Stimulated activated CD4-positive, alpha-beta T cell treated with anti-CD3 and anti-CD28 coated beads, Interleukin-12 subunit alpha, Interleukin-12 subunit beta, amount 100 ng/mL, for 24 hours (primary cell): ENCODE data around the gene LGMN.
"Not testable (repeated sequence)": the region's sequence is repeated elsewhere in the genome, so short reads cannot be mapped to it uniquely, and the experiment has no call there.

Source experiments
- DNase-seq, 2 experiments: peaks; one replicate each; pipeline ENCODE4 v3.0.0-alpha.2; 2020; ENCODE audit warnings: low read depth in 2 of 2

LGMN gene

GRCh38 chr14:92698393-92698792 is 50.0 kb downstream of the LGMN start:
- DNase-seq: no peak

GRCh38 chr14:92696366-92696765 is 52.1 kb downstream of the LGMN start:
- no peak for DNase-seq

DNA sequence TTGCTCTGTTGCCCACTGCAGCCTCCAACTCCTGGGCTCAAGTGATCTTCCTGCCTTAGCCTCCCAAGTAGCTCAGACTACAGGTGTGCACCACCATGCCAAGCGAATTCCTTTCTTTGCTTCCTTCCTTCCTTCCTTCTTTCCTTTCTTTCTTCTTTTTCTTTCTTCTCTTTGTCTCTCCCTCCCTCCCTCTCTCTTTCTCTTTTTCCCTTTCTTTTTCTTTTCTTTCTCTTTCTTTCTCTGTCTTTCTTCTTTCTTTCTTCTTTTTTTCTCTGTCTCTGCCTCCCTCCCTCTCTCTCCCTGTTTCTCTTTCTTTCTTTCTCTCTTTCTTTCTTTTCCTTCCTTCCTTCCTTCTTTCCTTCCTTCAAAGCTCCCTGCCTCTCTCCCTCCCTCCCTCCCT is 52.9 kb downstream of the LGMN start:
- no peak for DNase-seq

DNA sequence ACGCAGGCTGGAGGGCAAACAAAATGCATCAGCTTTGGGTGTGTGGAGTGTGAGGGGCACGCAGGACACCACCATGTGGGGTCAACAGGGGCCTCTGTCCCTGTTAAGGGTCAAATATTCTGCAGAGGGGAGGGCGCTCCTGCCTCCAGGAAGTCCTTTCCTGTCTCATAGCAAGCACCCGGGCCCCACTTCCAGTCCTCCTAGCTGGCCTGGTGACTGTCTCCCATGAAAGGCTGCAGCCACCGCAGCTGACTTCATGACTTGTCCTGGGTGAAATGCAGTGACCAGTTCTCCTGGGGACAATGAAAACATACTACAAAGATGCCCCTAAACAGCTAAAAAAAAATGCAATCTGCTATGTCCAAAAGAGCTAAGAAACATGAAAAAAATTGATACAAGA is 53.6 kb downstream of the LGMN start:
- DNase-seq: no peak

DNA sequence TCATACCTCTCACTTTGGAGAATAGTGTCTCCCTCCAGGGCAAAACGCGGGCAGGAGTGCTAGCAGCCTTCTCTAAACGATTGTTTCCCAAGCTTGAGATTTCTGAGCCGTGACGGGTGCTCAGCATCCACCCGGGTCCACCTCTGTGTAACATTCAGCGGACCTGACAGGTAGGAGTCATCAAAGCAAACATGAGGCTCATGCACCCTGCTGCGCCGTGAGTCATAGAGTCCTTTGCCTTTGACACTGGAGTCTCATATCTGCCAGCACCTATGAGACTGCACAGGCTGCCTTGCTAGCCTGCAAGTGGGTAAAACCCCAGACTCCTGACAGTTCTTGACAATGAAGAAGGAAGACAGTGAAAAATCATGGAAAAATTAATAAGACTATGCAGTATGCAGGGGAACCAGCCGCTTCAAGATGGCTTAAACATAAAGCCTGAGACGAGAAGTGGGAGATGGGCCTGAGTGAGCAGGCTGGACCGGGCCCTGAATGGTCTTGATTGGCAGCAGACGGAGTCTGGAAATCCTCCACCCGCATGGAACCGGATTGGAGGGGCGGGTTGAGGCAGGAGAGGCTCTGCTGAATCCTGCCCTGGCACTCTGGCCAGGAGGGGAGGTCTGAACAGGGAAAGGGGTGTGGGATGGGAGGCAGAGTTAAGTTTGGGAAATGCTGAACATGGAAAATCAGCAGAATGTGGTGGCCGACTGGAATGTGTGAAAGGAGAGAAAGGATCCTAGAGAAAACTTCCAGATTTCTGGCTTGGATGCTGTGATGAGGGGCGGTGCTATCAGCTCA is 54.2 kb downstream of the LGMN start:
- DNase-seq: no peak

DNA sequence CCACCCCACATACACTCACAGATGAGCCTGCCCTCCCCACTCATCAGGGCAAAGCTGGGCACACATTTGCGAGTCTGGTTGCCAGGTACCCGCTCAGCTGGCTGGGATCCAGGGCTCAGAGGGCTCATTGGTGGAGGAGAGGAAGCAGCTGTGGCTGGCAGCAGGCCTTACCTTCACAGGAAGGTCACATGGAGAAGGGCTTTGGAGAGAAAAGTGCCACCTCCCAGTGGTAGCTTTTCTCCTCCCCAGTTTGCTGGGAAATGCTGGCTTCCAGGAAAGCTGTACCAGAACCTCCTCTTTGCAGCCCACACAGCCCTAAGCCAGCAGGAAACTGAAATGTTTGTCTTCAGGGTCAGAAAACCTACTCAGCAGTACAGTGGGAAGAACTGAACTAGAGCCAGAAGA is 55.6 kb downstream of the LGMN start:
- DNase-seq: no peak

- DNase-seq: no peak
Measured at GRCh38 chr14:92690171-92691011, 58.0 kb downstream of the LGMN start.

GRCh38 chr14:92688434-92689375 is 59.7 kb downstream of the LGMN start:
- DNase-seq: no peak

GRCh38 chr14:92687681-92688433 is 60.6 kb downstream of the LGMN start:
- DNase-seq: no peak

DNA sequence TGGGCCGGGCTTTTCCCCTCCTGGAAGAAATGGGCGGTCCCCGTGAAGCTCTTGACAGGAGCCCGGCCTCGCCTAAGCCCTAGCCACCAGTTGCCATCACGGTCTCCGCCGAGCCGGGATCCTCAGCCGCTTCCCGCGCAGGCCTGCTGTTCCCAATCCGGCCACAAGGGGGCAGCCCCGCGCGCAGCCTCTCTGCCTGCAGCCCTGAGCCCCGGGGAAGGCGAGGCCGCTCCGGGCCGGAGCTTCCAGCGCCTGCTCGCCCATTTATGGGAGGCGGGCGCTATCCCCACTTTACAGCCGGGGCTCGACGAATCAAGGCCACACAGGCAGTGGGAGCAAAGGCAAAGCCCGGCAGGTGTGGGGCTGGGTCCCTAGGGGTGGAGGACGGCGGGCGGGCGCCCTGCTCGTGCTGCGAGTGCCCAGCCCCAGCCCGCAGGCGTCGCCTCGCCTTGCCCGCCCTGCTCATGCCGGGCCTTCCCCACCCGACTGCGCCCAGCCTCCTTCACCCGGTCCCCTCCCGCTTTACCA is 61.5 kb downstream of the LGMN start:
- peak; percentile 27 to 57 for DNase-seq

GRCh38 chr14:92686411-92686899 is 62.0 kb downstream of the LGMN start:
- DNase-seq: no peak

DNA sequence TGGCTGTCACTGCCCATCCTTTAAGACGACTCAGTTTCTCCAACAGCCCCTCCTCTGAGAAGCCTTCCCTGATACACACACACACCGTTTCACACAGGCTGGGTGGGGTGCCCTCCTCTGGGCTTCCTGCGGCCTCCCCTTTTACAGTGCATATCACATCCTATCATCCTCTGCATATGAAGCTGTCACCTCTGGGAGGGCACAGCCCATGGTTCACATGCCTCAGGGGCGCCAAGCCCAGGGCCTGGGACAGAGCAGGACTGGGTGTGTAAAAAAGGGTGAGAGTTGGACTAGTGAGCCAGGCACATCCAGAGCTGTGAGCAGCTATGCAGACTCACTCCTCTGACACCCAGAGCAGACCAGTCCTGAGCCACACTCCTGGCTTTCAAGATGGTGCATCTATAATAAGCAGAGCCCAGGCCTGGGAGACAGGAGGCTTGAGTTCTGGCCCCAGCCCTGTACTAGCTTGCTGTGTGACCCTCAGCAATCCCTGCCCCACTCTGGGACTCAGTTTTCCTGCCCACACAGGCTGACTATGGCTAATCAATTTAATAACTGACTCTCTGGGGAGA is 62.6 kb downstream of the LGMN start:
- no peak for DNase-seq

- no peak for DNase-seq
Measured at GRCh38 chr14:92684801-92685560, 63.4 kb downstream of the LGMN start.

DNA sequence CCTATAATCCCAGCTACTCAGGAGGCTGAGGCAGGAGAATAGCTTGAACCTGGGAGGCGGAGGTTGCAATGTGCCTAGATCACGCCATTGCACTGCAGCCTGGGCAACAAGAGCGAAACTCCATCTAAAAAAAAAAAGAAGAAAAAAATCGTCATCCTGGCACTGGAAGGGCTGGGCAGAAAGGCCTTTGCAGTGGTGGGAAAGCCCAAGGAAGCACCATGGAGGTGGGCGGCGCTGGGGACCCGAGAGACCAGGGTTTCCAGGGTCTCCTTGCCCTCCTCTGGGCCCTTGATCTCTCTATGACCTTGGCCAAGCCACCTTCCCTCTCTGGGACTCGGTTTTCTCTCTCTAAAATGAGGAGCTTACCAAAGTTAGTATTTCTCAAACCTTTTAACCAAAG is 65.4 kb downstream of the LGMN start:
- DNase-seq: no peak

DNA sequence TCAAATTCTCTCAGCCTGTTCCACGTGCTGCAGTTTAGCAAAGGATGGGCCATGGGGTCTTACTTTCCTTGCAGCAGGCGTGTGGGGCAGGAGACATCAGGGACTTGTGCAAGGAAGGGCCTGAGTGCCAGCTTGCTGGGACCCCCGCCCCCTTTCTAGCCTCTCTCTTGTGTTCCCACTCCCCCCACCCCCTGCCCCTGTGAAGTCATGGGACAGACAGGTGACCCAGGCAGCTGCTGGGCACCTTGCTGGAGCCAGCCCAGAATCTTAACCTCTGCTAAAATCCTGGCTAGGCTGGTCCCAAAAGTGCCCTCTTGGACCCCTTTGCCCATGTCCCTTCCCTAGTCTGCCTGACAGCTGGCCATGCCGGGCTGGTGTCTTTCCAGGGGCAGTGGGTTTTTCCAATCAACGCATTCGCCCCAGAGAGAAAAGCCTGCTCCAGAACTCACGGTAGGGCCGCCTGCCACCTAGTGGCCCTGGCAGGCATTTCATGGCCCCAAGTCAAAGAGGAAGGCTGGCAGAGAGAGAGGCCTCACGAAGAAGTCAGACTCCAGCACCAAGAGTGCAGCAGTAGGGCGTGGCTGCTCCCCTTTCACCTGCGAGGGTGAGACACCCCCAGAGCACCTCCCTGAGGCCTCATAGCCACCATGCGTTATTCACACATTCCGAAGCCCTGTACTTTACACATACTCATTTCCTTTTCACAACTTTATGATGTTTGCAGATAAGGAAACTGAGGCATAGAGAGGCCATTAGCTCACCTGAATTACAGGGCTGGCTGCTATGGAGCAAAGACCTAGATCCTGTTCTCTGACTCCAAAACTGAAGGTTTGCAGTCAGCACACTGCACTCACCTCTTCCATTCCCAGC is 67.4 kb downstream of the LGMN start:
- peak; percentile 52 to 68 for DNase-seq

DNA sequence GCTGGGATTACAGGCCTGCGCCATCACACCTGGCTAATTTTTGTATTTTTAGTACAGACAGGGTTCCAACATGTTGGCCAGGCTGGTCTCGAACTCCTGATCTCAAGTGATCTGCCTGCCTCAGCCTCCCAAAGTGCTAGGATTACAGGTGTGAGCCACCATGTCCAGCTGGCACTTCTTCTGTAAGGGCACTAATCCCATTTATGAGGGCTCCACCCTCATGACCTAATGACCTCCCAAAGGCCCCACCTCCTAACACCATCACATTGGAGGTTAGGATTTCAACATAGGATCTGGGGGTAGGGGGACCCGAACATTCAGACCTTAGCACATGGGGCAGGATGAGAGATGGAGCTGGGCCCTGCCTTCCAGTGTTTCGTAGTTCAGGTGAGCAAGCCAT is 68.1 kb downstream of the LGMN start:
- not testable (repeated sequence) for DNase-seq

- DNase-seq: no peak
Measured at GRCh38 chr14:92679246-92679645, 69.2 kb downstream of the LGMN start.

- DNase-seq: no peak
Measured at GRCh38 chr14:92678766-92679165, 69.7 kb downstream of the LGMN start.

GRCh38 chr14:92677955-92678354 is 70.5 kb downstream of the LGMN start:
- no peak for DNase-seq
